ENCODE results near the gene CBR1. TPM values are rescaled to one million over a fixed set of nuclear protein-coding genes. Genes with fewer than 3 reads are reported as not detected.

CBR1 gene
- total RNA-seq, 2 experiments from 2014 or later = 5.2 to 6.8 TPM

GRCh38 chr21:36023092-36023480, 46.7 kb upstream of the CBR1 start:
- Mint-ChIP-seq H3K9me3 (no peaks in the 10 kb centered on the region), H3K27ac (no peak overlapping the region), H3K4me1 (ENCODE audit: low read depth) (no peaks in the 10 kb centered on the region), H3K27me3 (no peaks in the 10 kb centered on the region), H3K4me3 (no peak overlapping the region), H3K36me3 (ENCODE audit: low read depth) (no peaks in the 10 kb centered on the region)
- Histone ChIP-seq H3K27me3 (ENCODE audit: control insufficient read depth in 1 of 2, insufficient read depth in 2 of 2, low read length in 2 of 2) (no peaks in the 10 kb centered on the region), H3K4me3 (ENCODE audit: low read length) (no peak overlapping the region), H3K4me1 (ENCODE audit: insufficient read depth, low read length) (peaks cover under 1% of the 10 kb centered on the region), H3K36me3 (ENCODE audit: insufficient read depth, low read length) (no peaks in the 10 kb centered on the region), H3K9me3 (ENCODE audit: control insufficient read depth in 1 of 2, insufficient read depth in 1 of 2, low read length in 2 of 2) (peaks cover 0 to 8% of the 10 kb centered on the region in 2 experiments), H3K27ac (ENCODE audit: low read depth in 1 of 2, low read length in 2 of 2) (no peak overlapping the region)
- intact Hi-C loops (cut with DNase I, micrococcal nuclease) = no loop called here
- DNase-seq (no peak), ATAC-seq (ENCODE audit: poor library complexity) (no peak)
- no peak for TF ChIP-seq CTCF (IDR thresholded peaks at IDR 0.05)
- POLR2A ChIA-PET = no interaction called here
- CTCF ChIA-PET = no interaction called here

- Mint-ChIP-seq H3K27ac (no peak overlapping the region), H3K27me3 (no peaks in the 10 kb centered on the region), H3K36me3 (ENCODE audit: low read depth) (no peaks in the 10 kb centered on the region), H3K9me3 (no peaks in the 10 kb centered on the region), H3K4me3 (no peak overlapping the region), H3K4me1 (ENCODE audit: low read depth) (peaks cover 5% of the 10 kb centered on the region)
- no peak for TF ChIP-seq CTCF (IDR thresholded peaks at IDR 0.05)
- DNase-seq (no peak), ATAC-seq (ENCODE audit: poor library complexity) (no peak)
- no peak overlapping the region for H3K4me3 ChIP-seq (ENCODE audit: low read length)
- peaks cover 0 to 8% of the 10 kb centered on the region in 2 experiments for H3K9me3 ChIP-seq (ENCODE audit: control insufficient read depth in 1 of 2, insufficient read depth in 1 of 2, low read length in 2 of 2)
- H3K27ac ChIP-seq (ENCODE audit: low read depth in 1 of 2, low read length in 2 of 2) = no peak overlapping the region
- CTCF ChIA-PET = no interaction called here
- H3K36me3 ChIP-seq (ENCODE audit: insufficient read depth, low read length) = no peaks in the 10 kb centered on the region
- intact Hi-C loops (cut with DNase I, micrococcal nuclease) = loop anchor here in 1 of 2 experiments (5.0 kb wide), 1 partner anchor 622 kb away; no protein-coding TSS in a partner anchor
- POLR2A ChIA-PET = no interaction called here
- no peaks in the 10 kb centered on the region for H3K27me3 ChIP-seq (ENCODE audit: control insufficient read depth in 1 of 2, insufficient read depth in 2 of 2, low read length in 2 of 2)
- peaks cover 5% of the 10 kb centered on the region for H3K4me1 ChIP-seq (ENCODE audit: insufficient read depth, low read length)
Measured at GRCh38 chr21:36024782-36025181, 45.0 kb upstream of the CBR1 start.

- Histone ChIP-seq H3K4me1 (ENCODE audit: insufficient read depth, low read length) (peaks cover 5% of the 10 kb centered on the region), H3K4me3 (ENCODE audit: low read length) (no peak overlapping the region), H3K9me3 (ENCODE audit: control insufficient read depth in 1 of 2, insufficient read depth in 1 of 2, low read length in 2 of 2) (no peaks in the 10 kb centered on the region), H3K36me3 (ENCODE audit: insufficient read depth, low read length) (no peaks in the 10 kb centered on the region), H3K27me3 (ENCODE audit: control insufficient read depth in 1 of 2, insufficient read depth in 2 of 2, low read length in 2 of 2) (no peaks in the 10 kb centered on the region), H3K27ac (ENCODE audit: low read depth in 1 of 2, low read length in 2 of 2) (no peak overlapping the region)
- intact Hi-C loops (cut with DNase I, micrococcal nuclease) = loop anchor here in 1 of 2 experiments (5.0 kb wide), 1 partner anchor 625 kb away; no protein-coding TSS in a partner anchor
- TF ChIP-seq CTCF (IDR thresholded peaks at IDR 0.05) = no peak
- POLR2A ChIA-PET = no interaction called here
- no peak for DNase-seq
- CTCF ChIA-PET = interaction anchor here (1.2 to 2.4 kb wide), 3 partner anchors 774 to 1334 kb away, joined by 3 to 12 read pairs (median 5); no protein-coding TSS in a partner anchor
- H3K4me3 Mint-ChIP-seq = no peak overlapping the region
- ATAC-seq (ENCODE audit: poor library complexity) = no peak
- H3K27ac Mint-ChIP-seq = no peak overlapping the region
- H3K36me3 Mint-ChIP-seq (ENCODE audit: low read depth) = no peaks in the 10 kb centered on the region
- no peaks in the 10 kb centered on the region for H3K9me3 Mint-ChIP-seq
- no peaks in the 10 kb centered on the region for H3K27me3 Mint-ChIP-seq
- peaks cover 5% of the 10 kb centered on the region for H3K4me1 Mint-ChIP-seq (ENCODE audit: low read depth)
Measured at GRCh38 chr21:36027347-36027746, 42.5 kb upstream of the CBR1 start.

Measured in CD4-positive, alpha-beta T cell (primary cell).